ENCODE results near the gene SLC19A3. TPM values are rescaled to one million over a fixed set of nuclear protein-coding genes. Genes with fewer than 3 reads are reported as not detected.

Gene SLC19A3
- total RNA-seq = not detected in 2 replicates

DNA sequence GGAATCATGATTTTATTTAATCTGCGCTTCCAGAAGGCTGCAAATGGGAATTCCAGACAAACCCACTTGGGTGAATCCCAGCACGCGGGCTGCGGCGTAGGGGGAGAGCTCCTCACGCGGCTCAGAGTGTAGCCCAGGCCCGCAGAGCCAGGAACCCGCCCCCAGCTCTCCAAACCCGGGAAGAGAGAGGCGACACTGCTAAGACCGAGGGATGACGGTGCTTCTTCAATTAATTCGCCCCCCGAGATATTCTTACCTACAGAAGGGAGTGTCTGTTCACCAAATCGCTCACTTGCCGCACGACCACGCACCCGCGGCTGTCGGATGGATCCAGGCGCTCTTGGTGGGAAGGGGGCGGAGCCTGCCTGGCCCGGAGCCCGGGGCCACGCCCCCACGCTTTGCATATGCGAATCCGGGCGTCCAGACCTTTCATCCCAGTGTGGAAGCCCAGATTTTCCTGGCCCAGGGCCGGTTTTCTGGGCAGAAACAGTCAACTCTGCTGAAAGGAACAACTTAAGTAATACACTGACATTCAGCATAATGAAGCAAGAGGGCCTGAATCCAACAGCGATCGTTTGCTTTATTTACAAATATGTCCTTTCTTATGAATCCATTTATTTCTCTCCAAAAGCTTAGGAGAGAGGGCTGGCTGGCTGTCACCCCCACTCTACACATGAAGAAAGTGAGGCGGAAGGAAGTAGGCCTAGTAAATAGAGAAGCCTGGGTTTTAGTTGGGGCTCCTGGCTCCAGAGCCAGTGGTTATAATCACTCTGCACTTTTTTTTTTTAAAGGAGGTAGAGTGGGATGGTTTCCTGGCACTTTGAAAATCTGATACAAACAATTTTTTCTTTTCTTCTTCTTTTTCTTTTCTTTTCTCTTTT lies at the start of gene SLC19A3:
Gene SLC19A3 (minus strand): TSS at position 342 of the 881 bp plus-strand sequence. CDS start 15,710 bp downstream, outside the sequence.
- H3K4me1 Mint-ChIP-seq = peaks cover 4% of the 10 kb centered on the region
- DNase-seq (no peak), ATAC-seq (ENCODE audit: low read depth) (no peak)
- intact Hi-C loops (cut with micrococcal nuclease) = no loop called here
- peaks cover 23% of the 10 kb centered on the region for H3K27me3 Mint-ChIP-seq
- TF ChIP-seq, protein P1, sequence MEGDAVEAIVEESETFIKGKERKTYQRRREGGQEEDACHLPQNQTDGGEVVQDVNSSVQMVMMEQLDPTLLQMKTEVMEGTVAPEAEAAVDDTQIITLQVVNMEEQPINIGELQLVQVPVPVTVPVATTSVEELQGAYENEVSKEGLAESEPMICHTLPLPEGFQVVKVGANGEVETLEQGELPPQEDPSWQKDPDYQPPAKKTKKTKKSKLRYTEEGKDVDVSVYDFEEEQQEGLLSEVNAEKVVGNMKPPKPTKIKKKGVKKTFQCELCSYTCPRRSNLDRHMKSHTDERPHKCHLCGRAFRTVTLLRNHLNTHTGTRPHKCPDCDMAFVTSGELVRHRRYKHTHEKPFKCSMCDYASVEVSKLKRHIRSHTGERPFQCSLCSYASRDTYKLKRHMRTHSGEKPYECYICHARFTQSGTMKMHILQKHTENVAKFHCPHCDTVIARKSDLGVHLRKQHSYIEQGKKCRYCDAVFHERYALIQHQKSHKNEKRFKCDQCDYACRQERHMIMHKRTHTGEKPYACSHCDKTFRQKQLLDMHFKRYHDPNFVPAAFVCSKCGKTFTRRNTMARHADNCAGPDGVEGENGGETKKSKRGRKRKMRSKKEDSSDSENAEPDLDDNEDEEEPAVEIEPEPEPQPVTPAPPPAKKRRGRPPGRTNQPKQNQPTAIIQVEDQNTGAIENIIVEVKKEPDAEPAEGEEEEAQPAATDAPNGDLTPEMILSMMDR (IDR thresholded peaks at IDR 0.05) = no peak
- no peak within 1 kb of the TSS for H3K27ac Mint-ChIP-seq
- H3K4me3 Mint-ChIP-seq = no peak within 1 kb of the TSS
- ChIA-PET CTCF (no interaction called here), POLR2A (no interaction called here)
- H3K9me3 Mint-ChIP-seq = no peaks in the 10 kb centered on the region
- no peaks in the 10 kb centered on the region for H3K36me3 Mint-ChIP-seq (ENCODE audit: low read depth)

DNA sequence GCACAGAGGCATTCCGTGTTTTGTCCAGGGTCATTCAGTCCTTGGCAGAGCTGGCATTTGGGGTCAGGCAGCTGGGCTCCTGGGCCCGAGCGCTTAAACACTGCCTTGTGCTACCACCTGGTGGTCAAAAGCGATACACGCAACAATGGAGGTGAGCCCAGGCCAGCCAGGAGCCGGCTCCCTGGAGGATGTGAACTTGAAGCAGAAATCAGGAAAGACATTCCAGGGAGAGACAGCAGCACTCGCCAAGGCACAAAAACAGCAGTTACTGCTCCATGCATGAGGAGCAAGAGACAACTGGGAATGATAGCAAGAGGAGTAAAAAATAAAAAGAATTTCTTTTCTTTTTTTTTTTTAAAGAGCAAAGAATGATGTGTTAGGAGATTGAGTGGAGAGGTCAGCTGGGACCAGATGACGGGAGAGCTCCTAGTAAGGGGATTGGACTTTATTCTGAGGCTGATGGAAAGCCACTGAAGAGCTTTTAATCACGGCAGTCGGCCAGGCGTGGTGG lies 48.6 kb upstream of the SLC19A3 start:
- H3K36me3 Mint-ChIP-seq (ENCODE audit: low read depth) = no peaks in the 10 kb centered on the region
- peaks cover 2% of the 10 kb centered on the region for H3K27me3 Mint-ChIP-seq
- ChIA-PET POLR2A (no interaction called here), CTCF (interaction anchor here (0.7 to 3.4 kb wide), 36 partner anchors 11 to 643 kb away, joined by 3 to 39 read pairs (median 4); no protein-coding TSS in a partner anchor)
- DNase-seq (peak; percentile 40), ATAC-seq (ENCODE audit: low read depth) (peak; percentile 90)
- no peaks in the 10 kb centered on the region for H3K9me3 Mint-ChIP-seq
- H3K4me1 Mint-ChIP-seq = no peaks in the 10 kb centered on the region
- TF ChIP-seq, protein P1 (IDR thresholded peaks at IDR 0.05) = peak; percentile 68
- intact Hi-C loops (cut with micrococcal nuclease) = loop anchor here (1.0 to 10.0 kb wide), 8 partner anchors 108 to 732 kb away; partner anchors contain the start of gene AGFG1
- H3K27ac Mint-ChIP-seq = no peak overlapping the region
- H3K4me3 Mint-ChIP-seq = no peak overlapping the region

DNA sequence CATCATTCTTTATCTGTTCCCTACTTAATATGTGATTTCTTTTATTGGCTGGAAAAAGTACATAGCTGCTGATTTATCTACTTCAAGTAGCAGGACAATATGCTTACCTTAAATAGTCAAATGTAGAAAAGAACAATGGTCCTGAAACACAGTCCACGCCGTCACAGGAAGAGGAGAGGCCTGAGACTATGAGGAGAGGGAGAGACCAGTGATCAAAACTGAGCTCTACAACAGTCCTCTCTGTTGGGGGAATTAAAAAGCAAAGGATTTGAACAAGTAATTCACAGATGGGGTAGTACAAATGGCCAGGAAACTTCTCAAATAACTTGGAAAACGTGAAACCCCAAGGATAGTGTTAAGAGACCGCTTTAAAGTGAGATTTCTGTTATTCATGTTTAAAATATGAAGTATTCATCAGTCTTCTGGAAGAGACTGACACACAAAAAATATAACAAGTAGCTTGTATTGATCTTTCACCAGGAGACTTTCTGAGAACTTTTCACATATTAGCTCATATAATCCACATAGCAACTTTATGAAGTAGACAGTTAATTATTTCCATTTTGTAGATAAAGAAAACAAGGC lies 48.1 kb upstream of the SLC19A3 start:
- intact Hi-C loops (cut with micrococcal nuclease) = loop anchor here (1.0 to 10.0 kb wide), 8 partner anchors 108 to 731 kb away; partner anchors contain the start of gene AGFG1
- H3K36me3 Mint-ChIP-seq (ENCODE audit: low read depth) = no peaks in the 10 kb centered on the region
- POLR2A ChIA-PET = interaction anchor here (0.6 kb wide), 1 partner anchor 26 kb away, joined by 3 read pairs; no protein-coding TSS in a partner anchor
- no peaks in the 10 kb centered on the region for H3K4me1 Mint-ChIP-seq
- no peak overlapping the region for H3K27ac Mint-ChIP-seq
- ATAC-seq (ENCODE audit: low read depth) (no peak), DNase-seq (no peak)
- H3K27me3 Mint-ChIP-seq = peaks cover 2% of the 10 kb centered on the region
- CTCF ChIA-PET = interaction anchor here (0.7 to 3.4 kb wide), 37 partner anchors 10 to 733 kb away, joined by 3 to 39 read pairs (median 4); no protein-coding TSS in a partner anchor
- H3K4me3 Mint-ChIP-seq = no peak overlapping the region
- TF ChIP-seq, protein P1 (IDR thresholded peaks at IDR 0.05) = no peak
- H3K9me3 Mint-ChIP-seq = no peaks in the 10 kb centered on the region

DNA sequence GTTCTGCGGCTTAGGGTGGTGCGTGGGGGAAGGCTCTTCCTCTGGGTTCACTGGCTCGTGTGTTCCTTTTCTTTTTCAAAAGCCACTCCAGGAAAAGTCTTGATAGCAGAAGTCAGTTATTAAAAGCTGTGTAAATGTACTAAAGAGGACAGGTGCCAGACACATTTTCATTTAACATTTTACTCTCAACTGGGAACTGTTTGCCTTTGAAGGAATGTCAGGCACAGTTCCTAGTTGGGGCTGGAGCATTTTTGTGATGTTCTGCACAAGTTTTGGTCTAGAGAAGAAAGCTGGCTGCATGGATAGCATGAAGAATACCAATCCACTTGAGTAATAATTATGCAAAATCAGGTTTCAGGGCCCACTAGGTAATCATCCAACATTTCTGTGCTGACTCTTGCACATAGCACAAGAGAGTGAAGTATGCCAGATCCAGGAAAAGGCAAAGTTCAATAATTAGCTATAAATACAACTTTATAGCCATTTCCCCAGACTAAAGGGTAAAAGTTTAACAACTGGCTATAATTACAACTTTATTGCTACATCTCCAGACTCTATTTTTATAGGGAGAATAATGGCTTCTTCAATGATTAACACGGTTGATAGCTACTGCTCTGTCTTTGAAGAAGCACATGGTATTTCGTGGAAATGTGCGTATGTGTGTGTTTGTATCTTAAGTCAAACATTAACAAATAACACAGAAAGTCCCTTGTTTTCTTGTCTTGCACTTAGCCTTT lies 44.1 kb upstream of the SLC19A3 start:
- Mint-ChIP-seq H3K4me1 (no peaks in the 10 kb centered on the region), H3K4me3 (no peak overlapping the region), H3K36me3 (ENCODE audit: low read depth) (no peaks in the 10 kb centered on the region), H3K27me3 (peaks cover 9% of the 10 kb centered on the region), H3K9me3 (no peaks in the 10 kb centered on the region), H3K27ac (no peak overlapping the region)
- intact Hi-C loops (cut with micrococcal nuclease) = loop anchor here (10.0 kb wide), 1 partner anchor 727 kb away; no protein-coding TSS in a partner anchor
- no peak for ATAC-seq (ENCODE audit: low read depth)
- no peak for DNase-seq
- CTCF ChIA-PET = no interaction called here
- TF ChIP-seq, protein P1 (IDR thresholded peaks at IDR 0.05) = no peak
- POLR2A ChIA-PET = no interaction called here

Data from activated B cell treated with CpG ODN at 0.5 μM for 24 hours (primary cell).